ENCODE measurements around the gene HCRTR1. TPM values are rescaled to one million over a fixed set of nuclear protein-coding genes. Genes with fewer than 3 reads are reported as not detected.

HCRTR1 gene
- total RNA-seq, 3 donors from 2014 or later = not detected

GRCh38 chr1:31615939-31616338 is 1.6 kb upstream of the HCRTR1 start:
- H3K27me3 ChIP-seq = peaks cover 0 to 19% of the 10 kb centered on the region in 2 donors
- TF ChIP-seq CTCF (IDR thresholded peaks at IDR 0.05) (no peak), POLR2AphosphoS5 (IDR thresholded peaks at IDR 0.05) (no peak), POLR2A (IDR thresholded peaks at IDR 0.05) (no peak)
- no peaks in the 10 kb centered on the region for H3K9me3 ChIP-seq
- intact Hi-C loops (cut with DNase I; ENCODE audit: low total_unique reads) = no loop called here
- DNase-seq (ENCODE audit: low spot score in 2 of 2) = peak in 1 of 2 donors; percentile 6
- no peak overlapping the region for H3K27ac ChIP-seq
- no peak overlapping the region for H3K4me3 ChIP-seq
- H3K4me1 ChIP-seq = peaks cover 0 to 9% of the 10 kb centered on the region in 2 donors
- H3K36me3 ChIP-seq = no peaks in the 10 kb centered on the region

GRCh38 chr1:31617916-31618746 is 642 bp downstream of the HCRTR1 start:
- DNase-seq (ENCODE audit: low spot score in 2 of 2) = peak in 1 of 2 donors; percentile 32
- no peak for TF ChIP-seq POLR2AphosphoS5 (IDR thresholded peaks at IDR 0.05)
- TF ChIP-seq CTCF (IDR thresholded peaks at IDR 0.05) = peak; percentile 33 to 68 (median 63)
- Histone ChIP-seq H3K4me1 (peaks cover 0 to 9% of the 10 kb centered on the region in 2 donors), H3K4me3 (peak overlapping the region; percentile 34 to 71 (median 57)), H3K27ac (no peak overlapping the region), H3K36me3 (no peaks in the 10 kb centered on the region), H3K27me3 (peaks cover 0 to 19% of the 10 kb centered on the region in 2 donors), H3K9me3 (no peaks in the 10 kb centered on the region)
- intact Hi-C loops (cut with DNase I; ENCODE audit: low total_unique reads) = no loop called here

GRCh38 chr1:31618916-31619846 is 1.7 kb downstream of the HCRTR1 start:
- Histone ChIP-seq H3K27me3 (peaks cover 0 to 19% of the 10 kb centered on the region in 2 donors), H3K9me3 (no peaks in the 10 kb centered on the region), H3K27ac (no peak overlapping the region), H3K4me3 (no peak overlapping the region), H3K4me1 (peaks cover 0 to 9% of the 10 kb centered on the region in 2 donors), H3K36me3 (no peaks in the 10 kb centered on the region)
- intact Hi-C loops (cut with DNase I; ENCODE audit: low total_unique reads) = no loop called here
- DNase-seq (ENCODE audit: low spot score in 2 of 2) = peak in 1 of 2 donors; percentile 15
- no peak for TF ChIP-seq POLR2AphosphoS5 (IDR thresholded peaks at IDR 0.05)
- TF ChIP-seq POLR2A (IDR thresholded peaks at IDR 0.05) = no peak
- TF ChIP-seq CTCF (IDR thresholded peaks at IDR 0.05) = no peak

- Histone ChIP-seq H3K4me3 (no peak overlapping the region), H3K9me3 (no peaks in the 10 kb centered on the region), H3K27ac (no peak overlapping the region), H3K36me3 (no peaks in the 10 kb centered on the region), H3K27me3 (peaks cover 0 to 19% of the 10 kb centered on the region in 2 donors), H3K4me1 (peaks cover 0 to 9% of the 10 kb centered on the region in 2 donors)
- intact Hi-C loops (cut with DNase I; ENCODE audit: low total_unique reads) = no loop called here
- no peak for TF ChIP-seq POLR2AphosphoS5 (IDR thresholded peaks at IDR 0.05)
- no peak for TF ChIP-seq CTCF (IDR thresholded peaks at IDR 0.05)
- no peak for TF ChIP-seq POLR2A (IDR thresholded peaks at IDR 0.05)
- peak in 1 of 2 donors; percentile 19 for DNase-seq (ENCODE audit: low spot score in 2 of 2)
Observed at GRCh38 chr1:31620631-31621497, 3.4 kb downstream of the HCRTR1 start.

Data from breast epithelium (tissue), 4 donors.